Astrocyte of the hippocampus (primary cell): Measurements from ENCODE around the gene CHSY1.
A peak's percentile ranks its signal among the peaks of the same experiment; 100 is the strongest.

Experiments used
- DNase-seq: peaks from one replicate; pipeline ENCODE4 v3.0.0; 2011; ENCODE audit warnings: low read depth, low spot score

CHSY1 gene

DNA sequence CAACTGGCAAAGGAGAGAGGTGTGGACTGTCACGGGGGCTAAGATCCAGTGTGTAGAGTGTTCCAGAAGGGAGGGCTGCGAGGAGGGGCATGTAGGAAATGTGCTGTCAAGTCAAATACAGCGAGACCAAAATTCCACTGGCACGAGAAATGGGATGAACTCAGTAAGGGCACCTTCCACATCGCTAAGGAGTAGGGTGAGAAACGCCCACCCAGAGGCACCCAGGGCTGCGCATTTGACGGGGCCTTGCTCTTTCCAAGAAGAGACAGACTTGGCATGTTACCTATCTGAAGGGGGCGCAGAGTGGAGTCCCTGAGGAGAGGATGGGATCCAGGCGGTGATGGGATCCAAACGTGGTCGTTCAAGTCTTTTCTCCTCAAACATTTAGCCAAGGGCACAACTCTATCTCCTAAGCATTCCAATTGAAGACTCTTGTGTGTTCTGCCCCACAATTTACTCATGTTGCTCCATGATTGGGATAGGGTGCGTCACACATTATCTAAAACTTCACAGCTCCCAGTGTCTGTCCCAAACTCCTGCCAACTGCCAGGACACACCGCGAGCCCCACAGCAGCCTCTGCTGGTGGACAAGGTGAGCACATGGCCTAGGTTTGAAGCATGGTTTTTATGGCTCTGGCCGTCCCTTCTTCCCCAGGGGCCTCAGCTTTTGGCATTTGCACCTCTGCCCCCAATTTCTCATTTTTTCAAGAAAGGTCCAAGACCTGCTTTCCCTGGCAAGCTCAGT lies 17.8 kb upstream of the CHSY1 start:
- DNase-seq = no peak

DNA sequence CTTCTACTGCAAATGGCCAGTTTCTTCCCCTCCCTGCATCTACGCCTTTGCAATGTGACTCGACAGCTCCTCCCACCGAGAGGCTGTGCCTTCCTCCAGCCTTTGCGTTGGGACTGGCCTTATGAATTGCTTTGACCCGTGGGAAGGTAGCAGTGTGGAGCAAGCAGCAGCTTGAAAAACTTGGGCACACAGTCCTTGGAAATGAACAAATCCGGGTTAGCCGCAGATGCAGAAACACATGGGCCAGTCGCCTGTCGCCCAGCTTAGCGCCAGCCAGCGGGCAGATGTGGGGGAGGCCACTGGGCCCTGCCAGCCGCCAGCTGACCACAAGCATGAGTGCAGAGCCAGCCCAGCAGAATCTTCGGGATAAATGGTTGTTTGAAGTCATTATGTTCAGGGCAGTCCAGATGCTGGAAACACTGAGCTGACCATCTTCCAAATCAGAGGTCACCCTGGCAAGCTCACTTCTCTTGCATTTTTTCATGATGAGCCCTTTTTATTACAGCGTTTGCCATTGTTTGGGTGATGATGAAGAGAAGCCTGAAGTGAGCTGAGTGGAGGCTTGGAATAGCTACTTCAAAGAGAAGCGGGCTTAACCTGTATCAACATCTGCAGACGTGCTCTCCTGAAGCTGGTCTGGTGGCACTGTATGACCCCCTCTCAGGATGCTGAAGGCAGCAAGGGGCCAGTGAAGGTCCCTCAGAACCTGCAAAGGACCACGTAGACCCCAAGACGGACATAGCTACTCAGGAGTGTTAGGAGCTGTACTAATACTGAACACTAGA lies 15.7 kb upstream of the CHSY1 start:
- DNase-seq = peak; percentile 70

DNA sequence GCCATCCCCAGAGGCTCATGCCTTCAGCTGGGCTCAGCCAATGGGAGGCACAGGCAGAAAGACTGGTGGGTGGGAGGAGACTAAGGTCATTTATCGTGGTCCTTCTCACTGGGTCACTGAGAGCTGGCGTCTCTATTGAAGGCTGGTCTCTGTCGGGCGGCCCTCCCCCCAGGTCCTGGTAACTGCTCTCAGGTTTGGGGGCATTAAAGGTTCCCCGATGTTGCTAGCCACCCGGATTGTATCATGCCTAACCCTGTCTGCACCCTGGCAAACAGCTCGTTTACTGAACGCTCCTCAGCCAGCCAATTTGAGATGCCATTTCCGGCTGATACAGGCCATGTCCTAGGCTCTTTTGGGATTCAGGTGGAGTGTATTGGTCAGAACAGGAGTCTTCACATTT lies 14.9 kb upstream of the CHSY1 start:
- DNase-seq = no peak

- DNase-seq = peak; percentile 71
Observed at GRCh38 chr15:101266034-101266433, 14.2 kb upstream of the CHSY1 start.

GRCh38 chr15:101264911-101265641 lies 13.2 kb upstream of the CHSY1 start:
- no peak for DNase-seq

DNA sequence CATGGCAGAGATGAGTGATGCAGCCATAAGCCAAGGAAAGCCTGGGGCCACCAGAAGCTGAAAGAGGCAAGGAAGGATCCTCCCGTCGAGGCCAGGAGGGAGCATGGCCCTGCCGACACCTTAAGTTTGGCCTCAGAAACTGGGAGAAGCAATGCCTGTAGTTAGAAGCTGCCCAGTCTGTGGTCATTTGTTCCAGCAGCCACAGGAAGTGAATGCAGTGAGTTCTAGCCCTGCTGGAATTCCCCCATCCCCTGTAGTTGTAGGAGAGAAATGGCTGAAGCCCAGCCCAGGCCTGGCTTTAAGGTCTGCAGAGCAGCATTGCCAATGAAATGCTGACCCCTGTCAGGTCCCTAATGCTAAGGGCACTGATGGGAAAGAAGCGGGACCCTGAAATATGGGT lies 12.2 kb upstream of the CHSY1 start:
- peak; percentile 51 for DNase-seq

- DNase-seq = no peak
Observed at GRCh38 chr15:101262551-101262950, 10.7 kb upstream of the CHSY1 start.

DNA sequence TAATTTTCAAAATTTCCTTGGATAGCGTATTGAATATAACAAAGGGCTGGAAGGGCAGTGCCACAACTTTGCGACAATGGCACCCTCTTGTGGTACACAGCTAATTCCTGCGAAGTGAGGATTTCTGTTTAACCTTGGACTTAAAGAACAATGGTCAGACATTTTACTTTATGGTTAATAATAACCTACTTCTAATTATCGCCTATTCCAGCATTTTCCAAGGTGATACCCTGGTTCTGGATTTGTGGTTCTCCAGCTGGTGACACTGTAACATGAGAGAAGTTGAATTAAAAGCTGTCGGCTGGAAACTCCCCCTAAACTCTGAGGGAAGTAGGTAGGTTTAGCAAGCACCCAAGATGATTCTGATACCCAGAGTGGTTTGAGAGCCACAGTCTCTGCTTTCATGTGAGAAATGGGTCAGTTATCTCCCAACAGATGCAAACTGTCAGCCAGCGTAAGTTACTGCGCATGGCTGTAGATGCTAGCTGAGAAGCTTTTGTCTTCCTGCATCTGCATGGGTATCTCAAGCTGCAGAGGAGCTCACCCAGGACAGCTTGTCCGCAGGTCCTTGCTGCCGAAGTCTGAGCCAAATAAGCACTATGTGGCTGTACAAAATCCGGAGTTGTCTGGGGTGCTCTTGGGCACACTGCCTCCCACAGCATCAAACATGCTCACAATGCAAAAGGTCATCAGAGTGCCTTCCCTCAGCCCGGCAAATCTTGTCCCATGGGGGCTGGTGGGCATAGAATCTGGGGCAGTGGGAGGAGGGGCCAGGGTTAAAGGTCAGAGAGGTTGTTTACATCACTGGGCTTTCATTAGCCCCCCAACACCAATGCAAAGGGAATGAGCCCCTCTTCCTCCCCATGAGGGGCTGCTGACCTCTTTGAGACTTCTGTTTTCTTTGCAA lies 6.6 kb upstream of the CHSY1 start:
- DNase-seq = peak; percentile 82

GRCh38 chr15:101256757-101257156 lies 4.9 kb upstream of the CHSY1 start:
- no peak for DNase-seq

DNA sequence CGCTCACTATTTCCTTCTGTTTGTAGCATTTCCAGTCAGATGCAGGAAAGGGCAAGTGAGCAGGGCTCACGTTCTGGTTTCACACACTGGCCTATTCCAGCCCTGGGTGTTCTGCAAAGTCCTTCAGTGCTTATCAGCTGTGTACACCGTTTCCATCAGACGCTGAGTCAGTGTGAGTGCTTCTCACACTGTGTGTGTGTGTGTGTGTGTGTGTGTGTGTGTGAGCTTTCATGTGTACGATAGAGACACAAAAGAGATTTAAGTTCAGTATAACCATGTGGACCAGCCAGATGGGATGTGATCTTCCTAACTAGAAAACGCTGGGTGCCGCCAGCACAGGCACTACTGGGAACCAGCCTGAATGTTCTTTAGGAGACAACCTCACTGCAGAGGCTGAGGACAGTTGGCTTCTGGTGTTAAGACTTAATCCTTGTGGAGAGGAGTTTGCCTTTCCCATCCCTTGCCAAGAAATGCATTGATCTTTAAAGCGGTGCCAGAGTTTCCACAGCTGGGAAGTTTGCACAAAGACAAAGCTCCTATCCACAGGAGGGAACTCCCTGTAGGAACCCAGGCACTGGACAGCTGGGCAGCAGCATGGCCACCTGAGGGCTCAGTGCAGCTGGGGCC lies 3.9 kb upstream of the CHSY1 start:
- DNase-seq = peak; percentile 65

- no peak for DNase-seq
Observed at GRCh38 chr15:101255051-101255395, 3.2 kb upstream of the CHSY1 start.

DNA sequence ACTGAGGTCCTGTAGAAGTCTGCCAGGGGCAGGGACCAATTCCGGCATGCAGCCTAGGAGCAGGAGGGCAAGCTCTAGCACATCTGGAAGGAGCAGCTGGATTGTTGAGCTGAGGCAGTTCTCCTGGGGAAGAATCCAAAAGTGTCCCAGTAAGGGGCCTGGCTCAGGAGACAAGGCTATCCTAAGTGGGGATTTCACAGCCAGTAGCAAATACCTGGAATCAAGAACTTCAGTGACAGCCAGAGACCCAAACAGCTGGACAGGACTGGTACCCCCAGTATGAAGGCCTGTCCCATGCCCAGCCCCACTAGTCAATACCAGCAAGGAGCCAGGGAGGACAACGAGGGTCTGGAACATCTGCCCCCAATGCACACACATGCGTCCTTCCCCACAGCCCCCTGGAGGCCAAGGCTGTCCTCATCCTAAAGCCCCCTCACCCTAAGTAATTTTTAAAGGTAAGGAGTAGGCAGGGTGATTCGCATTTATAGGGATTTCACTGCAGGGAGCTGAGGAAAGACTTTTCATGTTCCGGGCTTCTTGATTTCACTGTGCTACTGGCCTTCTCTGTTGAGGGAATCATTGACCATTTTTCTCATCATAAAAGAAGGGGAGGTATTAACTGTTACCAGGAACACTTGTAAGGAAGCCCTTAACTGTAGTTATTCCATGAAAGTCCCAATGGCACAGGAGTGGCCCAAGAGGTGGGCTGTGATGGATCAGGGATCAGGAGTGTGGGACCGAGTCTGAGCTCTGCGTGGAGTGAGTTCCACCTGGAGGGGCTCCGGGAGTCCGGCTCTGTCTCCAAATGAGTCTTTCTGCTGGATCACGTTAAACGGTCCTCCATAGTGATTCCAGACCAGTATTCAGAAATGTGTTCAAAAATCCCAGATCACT lies 2.6 kb upstream of the CHSY1 start:
- DNase-seq = no peak

GRCh38 chr15:101252836-101253235 lies 988 bp upstream of the CHSY1 start:
- DNase-seq = no peak

- DNase-seq = peak; percentile 63
Observed at GRCh38 chr15:101250873-101251829, 697 bp downstream of the CHSY1 start.

GRCh38 chr15:101250341-101250831 lies 1.5 kb downstream of the CHSY1 start:
- DNase-seq = peak; percentile 84

DNA sequence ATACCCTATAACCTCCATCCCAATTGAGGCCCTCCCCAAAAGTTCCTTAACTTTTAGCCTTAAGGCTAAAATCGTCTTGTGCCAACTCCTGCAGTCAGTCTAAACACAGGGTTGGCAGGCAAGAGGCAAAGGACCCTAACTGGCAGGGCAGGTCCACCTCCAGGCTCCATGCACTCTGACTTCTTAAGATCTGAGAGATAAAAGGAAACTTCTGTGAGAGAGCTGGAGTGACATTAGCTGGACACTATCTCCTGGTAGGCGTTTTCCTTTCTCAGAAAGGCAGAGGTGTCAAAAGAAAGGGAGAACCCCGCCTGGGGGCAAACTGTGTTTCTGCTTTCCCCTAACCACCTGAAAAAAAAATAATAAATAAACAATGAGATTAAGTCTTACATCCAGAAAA lies 3.6 kb downstream of the CHSY1 start:
- DNase-seq = no peak

- DNase-seq = no peak
Observed at GRCh38 chr15:101246824-101247745, 4.8 kb downstream of the CHSY1 start.

DNA sequence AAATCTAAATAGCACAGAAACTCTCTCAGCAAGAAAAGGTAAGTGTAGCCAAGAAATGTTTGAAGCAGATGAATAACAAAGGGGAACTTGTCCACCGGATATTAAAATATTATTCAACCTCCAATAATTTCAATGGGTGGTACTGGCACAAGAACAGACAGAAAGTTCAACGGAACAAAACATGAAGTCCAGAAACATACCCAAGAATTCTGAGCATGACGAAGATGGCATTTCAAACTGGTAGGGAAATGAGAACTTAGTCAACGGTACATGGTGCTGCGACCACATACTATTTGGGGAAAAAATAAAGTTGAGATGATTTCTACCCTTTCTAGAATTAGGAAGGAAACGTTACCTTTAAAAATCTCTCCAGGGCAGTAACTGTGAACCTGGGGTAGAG lies 5.5 kb downstream of the CHSY1 start:
- no peak for DNase-seq
